NCI-H1436 (cell line): Measurements from ENCODE around the gene NPAS3.

Source experiments
- DNase-seq: peaks from one replicate; lab custom pipeline; 2025; lab: John Stamatoyannopoulos, UW

NPAS3 gene

DNA sequence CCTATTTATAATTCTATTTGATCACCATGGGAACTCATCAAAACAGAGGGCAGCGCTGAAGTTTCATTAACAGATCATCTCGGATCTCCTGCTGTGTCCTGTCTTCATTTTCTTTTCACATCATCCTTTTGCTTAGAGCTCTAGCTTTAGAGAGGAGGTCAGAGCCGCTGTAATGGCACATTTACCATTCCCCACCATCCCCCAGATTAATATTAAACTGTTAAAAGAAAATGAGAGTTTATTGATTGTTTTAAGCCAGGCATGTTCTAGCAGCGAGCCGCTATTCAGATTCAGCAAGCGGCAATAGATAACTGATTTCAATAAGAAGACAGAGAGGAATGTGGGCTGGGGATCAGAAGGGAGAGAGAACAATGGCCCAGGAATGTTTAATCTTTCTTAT lies 703.4 kb downstream of the NPAS3 start:
- DNase-seq, result no peak

- DNase-seq, result no peak
Observed at GRCh38 chr14:33642691-33643244, 704.1 kb downstream of the NPAS3 start.

GRCh38 chr14:33643426-33644181 lies 704.9 kb downstream of the NPAS3 start:
- DNase-seq, result no peak

DNA sequence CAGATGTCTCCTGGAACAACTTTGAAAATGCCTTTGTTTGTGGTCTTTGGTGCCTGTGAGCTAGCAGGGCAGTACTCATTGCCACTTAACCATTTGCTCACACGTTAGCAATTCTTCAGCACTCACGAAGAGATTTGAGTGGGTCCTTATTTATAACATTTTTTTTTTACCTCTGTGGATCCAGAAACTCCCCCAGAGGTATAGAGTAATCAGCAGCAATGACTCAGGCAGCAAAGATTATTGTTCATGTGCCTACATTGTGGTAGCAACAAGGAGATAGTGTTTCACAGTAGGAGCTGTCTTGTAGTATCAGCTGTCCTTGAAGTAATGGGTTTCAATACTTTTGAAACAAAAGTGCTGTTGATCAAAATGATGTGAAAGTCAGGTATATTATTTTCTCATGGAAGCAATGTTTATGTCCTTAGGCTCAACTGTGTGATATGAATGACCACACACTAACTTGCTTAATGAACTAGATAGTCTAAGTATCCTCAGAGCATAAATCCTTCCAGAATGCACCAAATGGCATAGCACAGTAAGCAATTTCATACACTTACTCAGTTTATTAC lies 708.1 kb downstream of the NPAS3 start:
- no peak for DNase-seq

GRCh38 chr14:33647385-33647786 lies 708.7 kb downstream of the NPAS3 start:
- DNase-seq, result no peak

DNA sequence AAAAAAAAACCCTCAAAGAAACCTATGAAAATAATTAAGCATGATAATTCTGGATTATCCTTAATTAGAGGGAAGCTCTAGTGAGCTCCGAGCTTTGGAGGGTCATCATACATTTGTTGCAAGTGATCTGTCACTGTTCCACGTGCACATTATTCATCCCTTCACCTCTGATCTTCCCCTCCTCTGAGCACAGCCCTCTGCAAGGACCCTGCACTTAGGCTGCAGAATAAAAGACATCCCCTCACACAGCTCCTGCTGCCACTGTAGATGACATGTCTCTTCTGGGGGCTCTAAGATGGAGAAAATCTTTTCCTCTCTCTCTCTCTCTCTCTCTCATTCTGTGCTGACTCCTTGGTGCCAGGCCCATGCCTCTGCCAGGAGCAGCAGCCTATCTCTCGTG lies 711.8 kb downstream of the NPAS3 start:
- no peak for DNase-seq

- no peak for DNase-seq
Observed at GRCh38 chr14:33652566-33653307, 714.1 kb downstream of the NPAS3 start.

GRCh38 chr14:33653308-33653695 lies 714.6 kb downstream of the NPAS3 start:
- DNase-seq, result no peak

- DNase-seq, result no peak
Observed at GRCh38 chr14:33655421-33655820, 716.7 kb downstream of the NPAS3 start.

GRCh38 chr14:33657476-33657875 lies 718.8 kb downstream of the NPAS3 start:
- DNase-seq, result no peak

DNA sequence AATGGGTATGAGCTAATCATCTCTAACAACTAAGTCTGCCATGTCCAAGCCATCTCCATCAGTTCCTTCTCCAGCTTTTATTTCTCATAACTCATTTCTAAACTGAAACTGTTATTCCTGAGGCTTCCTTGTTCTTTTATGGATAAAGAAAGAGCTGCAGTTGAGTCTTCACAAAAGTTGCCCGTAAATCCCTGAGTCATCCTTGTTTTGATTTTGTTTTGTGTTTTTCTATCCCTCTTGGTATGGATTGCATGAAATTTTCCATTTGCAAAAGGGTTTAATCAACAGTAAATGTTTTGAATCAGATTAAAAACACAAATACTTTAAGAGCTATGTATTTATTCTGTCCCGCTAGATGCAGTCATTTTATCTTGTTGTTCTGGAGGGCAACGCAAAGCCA lies 721.6 kb downstream of the NPAS3 start:
- no peak for DNase-seq

- DNase-seq, result no peak
Observed at GRCh38 chr14:33661101-33661500, 722.4 kb downstream of the NPAS3 start.

GRCh38 chr14:33668066-33668465 lies 729.4 kb downstream of the NPAS3 start:
- no peak for DNase-seq

DNA sequence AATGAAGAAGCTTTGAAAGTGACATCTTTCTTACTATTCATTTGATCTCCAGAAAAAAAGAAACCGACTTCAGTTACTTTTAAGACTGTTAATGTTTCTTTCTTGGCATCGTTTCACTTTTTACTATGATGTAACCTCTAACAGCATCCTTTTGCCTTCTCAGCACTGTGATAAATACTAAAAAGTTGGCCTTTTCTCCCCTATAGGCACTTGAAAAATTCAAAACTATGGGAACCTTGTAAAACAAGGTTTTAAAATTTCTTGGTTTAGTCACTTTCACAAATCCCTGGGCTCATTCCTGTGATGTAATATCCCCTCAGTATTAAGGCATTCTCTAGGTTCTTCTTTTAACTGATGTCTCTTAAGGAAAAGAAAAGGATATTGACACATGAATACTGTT lies 730.4 kb downstream of the NPAS3 start:
- no peak for DNase-seq

GRCh38 chr14:33670235-33670634 lies 731.6 kb downstream of the NPAS3 start:
- DNase-seq, result no peak

DNA sequence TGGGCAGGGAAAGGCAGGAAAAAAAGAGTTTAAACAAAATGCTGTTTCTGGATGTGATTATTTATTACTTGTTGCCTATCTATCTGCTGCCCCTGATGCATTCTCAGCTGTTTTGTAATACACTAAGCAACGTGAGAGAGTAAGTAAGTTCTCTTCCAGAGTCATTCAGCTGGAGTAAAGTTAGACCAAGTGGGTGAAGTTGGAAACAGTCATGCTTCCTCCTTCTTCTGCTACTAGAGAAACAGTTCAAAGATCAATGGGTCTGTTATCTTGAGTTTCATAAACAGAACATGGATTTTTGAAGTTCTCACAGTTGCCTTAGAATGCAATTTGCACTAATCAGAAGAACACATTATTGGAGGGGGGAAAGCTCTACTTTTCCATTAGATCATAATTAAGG lies 732.9 kb downstream of the NPAS3 start:
- no peak for DNase-seq

DNA sequence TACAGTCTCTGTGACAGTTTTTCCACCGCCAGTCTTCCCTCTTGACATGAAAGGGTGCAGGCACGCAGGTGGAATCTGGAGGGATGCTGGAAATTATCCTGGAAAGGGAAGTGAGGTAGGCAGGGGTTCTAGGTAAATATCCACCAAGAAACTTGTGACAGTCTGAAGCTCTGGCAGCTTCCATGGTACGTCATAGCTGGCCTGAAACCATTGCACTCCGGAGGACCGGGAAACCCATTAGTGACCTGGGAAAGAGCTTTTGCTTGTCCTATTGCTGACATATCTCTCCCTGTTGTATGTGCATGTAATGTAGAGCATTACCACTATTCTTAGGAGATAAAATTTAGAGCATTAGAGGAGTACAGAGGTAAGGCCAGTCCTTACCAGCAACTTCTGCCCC lies 736.2 kb downstream of the NPAS3 start:
- no peak for DNase-seq

DNA sequence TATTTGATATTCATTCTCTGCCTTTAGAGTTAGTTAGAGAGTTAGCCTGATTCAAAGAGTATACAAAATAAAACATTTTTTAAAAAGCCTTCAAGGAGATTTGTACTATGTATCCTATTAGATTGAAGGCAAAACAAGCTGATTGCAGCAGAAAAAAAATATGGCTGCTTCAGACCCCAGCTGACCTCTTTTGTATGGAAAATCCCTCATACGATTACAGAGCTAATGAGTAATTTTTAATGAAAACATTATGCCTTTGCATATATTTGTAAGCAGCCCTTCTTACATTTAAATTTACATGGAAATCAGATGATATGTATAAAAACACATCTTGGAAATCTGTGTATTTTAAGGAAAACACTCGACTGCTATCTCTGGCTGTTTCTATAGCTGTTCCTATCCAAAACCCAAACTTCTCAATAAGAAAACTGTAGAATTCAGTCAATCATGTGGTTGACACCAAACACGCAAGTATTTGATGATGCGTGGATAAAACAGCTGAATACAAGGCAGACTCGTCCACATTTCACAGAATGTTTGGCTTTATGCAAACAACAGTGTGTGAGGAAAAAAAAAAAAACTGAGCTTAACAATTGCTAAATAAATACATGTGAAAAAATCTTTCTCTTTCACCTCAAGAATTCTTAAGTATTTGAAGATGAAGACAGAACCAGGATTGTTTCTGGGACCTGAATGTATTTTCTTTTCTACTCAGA lies 736.9 kb downstream of the NPAS3 start:
- DNase-seq, result no peak

DNA sequence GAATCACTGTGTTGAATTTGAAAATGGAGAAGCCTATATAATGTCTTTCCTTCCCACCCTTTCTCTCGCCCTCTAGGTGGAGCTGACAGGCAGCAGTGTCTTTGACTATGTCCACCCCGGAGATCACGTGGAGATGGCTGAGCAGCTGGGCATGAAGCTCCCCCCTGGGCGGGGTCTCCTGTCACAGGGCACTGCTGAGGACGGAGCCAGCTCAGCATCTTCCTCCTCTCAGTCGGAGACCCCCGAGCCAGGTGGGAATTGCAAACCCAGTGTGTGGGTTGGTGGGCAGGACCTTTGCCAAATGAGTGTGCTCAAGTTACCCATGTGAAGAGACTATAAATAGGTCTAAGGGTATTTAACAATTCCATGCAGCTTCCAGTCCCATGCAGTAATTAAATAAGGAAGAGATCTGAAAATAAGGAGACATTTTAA lies 737.5 kb downstream of the NPAS3 start:
- peak; percentile 66 for DNase-seq

DNA sequence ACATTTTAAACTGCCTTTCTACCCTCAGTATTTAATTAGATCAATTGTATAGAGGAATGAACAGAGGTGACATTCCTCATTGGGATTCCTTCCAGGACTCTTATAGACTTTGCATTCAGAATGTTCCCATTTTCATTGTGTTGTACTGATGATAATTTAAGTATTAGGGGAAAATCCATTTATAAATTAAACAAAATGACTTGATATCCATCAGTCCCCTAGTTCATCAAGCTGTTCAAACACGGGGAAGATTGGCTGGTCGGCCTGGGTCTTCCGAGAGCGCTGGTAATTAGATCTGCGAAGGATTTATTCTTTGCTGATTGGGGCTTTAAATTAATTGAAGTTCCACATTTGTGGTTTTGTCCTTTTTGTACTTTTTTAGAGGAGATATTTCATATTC lies 738.2 kb downstream of the NPAS3 start:
- DNase-seq, result no peak

GRCh38 chr14:33678005-33678404 lies 739.3 kb downstream of the NPAS3 start:
- DNase-seq, result no peak

DNA sequence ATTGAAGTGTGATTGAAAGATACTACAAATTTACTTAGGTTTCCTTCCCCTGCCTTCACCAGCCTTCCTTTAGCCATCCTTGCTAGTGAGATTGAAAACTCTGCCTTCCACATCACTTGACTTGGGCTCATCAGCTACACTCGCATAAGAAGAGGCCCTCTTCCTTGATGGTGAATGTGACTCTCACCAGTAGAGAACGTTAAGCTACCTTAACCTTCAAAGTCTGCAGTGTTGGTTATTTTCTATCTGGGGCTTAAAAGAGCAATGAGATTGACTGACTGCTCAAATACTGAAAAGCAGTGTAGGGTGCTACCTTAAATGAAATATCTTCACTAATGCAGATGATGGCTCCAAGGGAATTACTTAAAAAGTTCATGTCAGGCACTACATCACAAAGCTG lies 740.3 kb downstream of the NPAS3 start:
- DNase-seq, result no peak
